ENCODE measurements around the gene KLHL7.

KLHL7 gene

GRCh38 chr7:23072922-23073321 lies 32.7 kb upstream of the KLHL7 start:
- no peak for DNase-seq (ENCODE audit: low spot score)
- no peak for TF ChIP-seq CTCF (IDR thresholded peaks at IDR 0.05; ENCODE audit: extremely low read depth, missing control alignments)

- no peak for DNase-seq (ENCODE audit: low spot score)
- no peak for TF ChIP-seq CTCF (IDR thresholded peaks at IDR 0.05; ENCODE audit: extremely low read depth, missing control alignments)
Measured at GRCh38 chr7:23074443-23075261, 30.9 kb upstream of the KLHL7 start.

- no peak for DNase-seq (ENCODE audit: low spot score)
- no peak for TF ChIP-seq CTCF (IDR thresholded peaks at IDR 0.05; ENCODE audit: extremely low read depth, missing control alignments)
Measured at GRCh38 chr7:23075571-23075970, 30.0 kb upstream of the KLHL7 start.

- TF ChIP-seq CTCF (IDR thresholded peaks at IDR 0.05; ENCODE audit: extremely low read depth, missing control alignments), result no peak
- no peak for DNase-seq (ENCODE audit: low spot score)
Measured at GRCh38 chr7:23076772-23077171, 28.8 kb upstream of the KLHL7 start.

- DNase-seq (ENCODE audit: low spot score), result no peak
- no peak for TF ChIP-seq CTCF (IDR thresholded peaks at IDR 0.05; ENCODE audit: extremely low read depth, missing control alignments)
Measured at GRCh38 chr7:23093111-23093510, 12.5 kb upstream of the KLHL7 start.

- TF ChIP-seq CTCF (IDR thresholded peaks at IDR 0.05; ENCODE audit: extremely low read depth, missing control alignments), result no peak
- no peak for DNase-seq (ENCODE audit: low spot score)
Measured at GRCh38 chr7:23093546-23093945, 12.0 kb upstream of the KLHL7 start.

- no peak for DNase-seq (ENCODE audit: low spot score)
- TF ChIP-seq CTCF (IDR thresholded peaks at IDR 0.05; ENCODE audit: extremely low read depth, missing control alignments), result no peak
Measured at GRCh38 chr7:23096518-23097290, 8.9 kb upstream of the KLHL7 start.

Measured in GM20000 (cell line).